HepG2 (cell line): Measurements from ENCODE around the gene ANKS3. TPM values are rescaled to one million over a fixed set of nuclear protein-coding genes. Genes with fewer than 3 reads are reported as not detected.

Experiments
- ATAC-seq: fragments of 200-7000 bp; cut with Tn5 transposase; 3 replicates; pipeline ENCODE4 v1.9.1; 2020; ENCODE audit warnings: mild to moderate bottlenecking, moderate library complexity
- BruUV-seq: library from RNA; stranded (reverse); fragments of 400-500 nt; replicated peaks from 2 replicates; lab custom pipeline; 2021; lab: Mats Ljungman, UMichigan
- CTCF ChIA-PET: fragments of 300-600 bp; formaldehyde crosslinking; extraction: SDS; loops from one replicate; lab custom pipeline; 2021; ENCODE audit warnings: low total read pairs, inconsistent platforms, low intra/inter-chr PET ratio; lab: Yijun Ruan, JAX
- POLR2A ChIA-PET: fragments of 350-600 bp; sonication (Branson Sonifier 250); formaldehyde crosslinking; loops from one replicate; lab custom pipeline; 2020; ENCODE audit warnings: antibody characterized with exemption, inconsistent platforms; lab: Yijun Ruan, JAX
- DNase-seq: peaks from one replicate; pipeline ENCODE4 v3.0.0-alpha.2; 2015; ENCODE audit warnings: low spot score
- FAIRE-seq: peaks from 3 replicates; lab custom pipeline; 2011; peaks lifted over from hg19 to GRCh38; lab: Jason Lieb, UNC
- H2AFZ ChIP-seq: one replicate; pipeline ENCODE4 v1.6.1; 2011; ENCODE audit warnings: low read length, inconsistent platforms
- H3K27ac ChIP-seq: fragments of 300-600 bp; 3 replicates; pipeline ENCODE4 v1.8.0; 2011; ENCODE audit warnings: mixed run types, mild to moderate bottlenecking, mixed read lengths, low read length, inconsistent platforms; ENCODE audit not compliant: insufficient read depth; ENCODE audit errors: extremely low read length
- H3K27me3 ChIP-seq, 2 experiments: fragments of 200-600 bp in 1 of 2; 2 replicates in 1 of 2; 3 replicates in 1 of 2; pipeline versions ENCODE4 v1.6.0 to v1.8.0; 2011; ENCODE audit warnings: low read length in 2 of 2, mild to moderate bottlenecking in 2 of 2, moderate library complexity in 2 of 2, inconsistent platforms in 1 of 2; ENCODE audit not compliant: insufficient read depth in 2 of 2, control insufficient read depth in 1 of 2
- H3K36me3 ChIP-seq, 2 experiments: fragments of 200-600 bp in 1 of 2; replicated peaks in 1 of 2; 2 replicates in 1 of 2; 3 replicates in 1 of 2; pipeline versions ENCODE4 v1.5.1 to v1.8.0; 2011; ENCODE audit warnings: low read length in 2 of 2, inconsistent platforms in 1 of 2; ENCODE audit not compliant: insufficient read depth in 2 of 2, control insufficient read depth in 1 of 2
- H3K4me1 ChIP-seq: 2 replicates; pipeline ENCODE4 v1.5.1; 2012; ENCODE audit warnings: low read length, inconsistent platforms; ENCODE audit not compliant: insufficient read depth
- H3K4me2 ChIP-seq: 2 replicates; pipeline ENCODE4 v1.6.0; 2011; ENCODE audit warnings: low read depth, low read length, inconsistent platforms
- H3K4me3 ChIP-seq, 3 experiments: fragments of 200-600 bp in 1 of 3; sonication (generic), shearing (Covaris generic) in 1 of 3; replicated peaks in 1 of 3; 2 replicates each; pipeline ENCODE4 v1.5.1; 2011 to 2016; ENCODE audit warnings: low read length in 3 of 3, inconsistent platforms in 2 of 3, low read depth in 2 of 3, mild to moderate bottlenecking in 2 of 3, control low read depth in 1 of 3, mixed read lengths in 1 of 3; ENCODE audit not compliant: insufficient read depth in 1 of 3
- H3K79me2 ChIP-seq: one replicate; pipeline ENCODE4 v1.6.1; 2011; ENCODE audit warnings: low read length, inconsistent platforms; ENCODE audit not compliant: insufficient read depth
- H3K9ac ChIP-seq: 2 replicates; pipeline ENCODE4 v1.6.0; 2011; ENCODE audit warnings: mild to moderate bottlenecking, low read depth, low read length, inconsistent platforms; ENCODE audit not compliant: insufficient read depth
- H3K9me3 ChIP-seq: 2 replicates; pipeline ENCODE4 v1.5.1; 2012; ENCODE audit warnings: mild to moderate bottlenecking, low read length
- H4K20me1 ChIP-seq: 2 replicates; pipeline ENCODE4 v1.6.0; 2011; ENCODE audit warnings: inconsistent platforms, mild to moderate bottlenecking, low read length, moderate library complexity; ENCODE audit not compliant: insufficient read depth
- AGO2 ChIP-seq: fragments of 200-400 bp; formaldehyde crosslinking; optimal IDR thresholded peaks from 2 replicates; pipeline ENCODE3; 2017; ENCODE audit warnings: mild to moderate bottlenecking, low read depth, low read length, moderate library complexity
- CBX1 ChIP-seq: IDR thresholded peaks from one replicate; pipeline ENCODE4 v1.6.1; 2016; ENCODE audit warnings: antibody characterized with exemption, low read depth
- DMTF1 ChIP-seq: sonication (generic); formaldehyde crosslinking; IDR thresholded peaks from 2 replicates; pipeline ENCODE4 v1.4.0; 2020; ENCODE audit warnings: mild to moderate bottlenecking, missing genetic modification reagents
- FOXC1 ChIP-seq: sonication (generic); formaldehyde crosslinking; IDR thresholded peaks from 2 replicates; pipeline ENCODE4 v1.8.0; 2022; ENCODE audit warnings: mild to moderate bottlenecking, missing genetic modification reagents, borderline replicate concordance
- KLF16 ChIP-seq, 2 experiments: sonication (generic) in 1 of 2; formaldehyde crosslinking in 1 of 2; IDR thresholded peaks; 2 replicates each; pipeline versions ENCODE4 v1.6.1 to v1.8.0; 2016 to 2023; ENCODE audit warnings: missing genetic modification reagents in 2 of 2, missing compliant biosample characterization in 1 of 2
- POLR2A ChIP-seq, 2 experiments: IDR thresholded peaks; 2 replicates each; pipeline ENCODE4 v1.6.1; 2011; ENCODE audit warnings: low read depth in 2 of 2, low read length in 2 of 2, mild to moderate bottlenecking in 1 of 2, moderate library complexity in 1 of 2; ENCODE audit not compliant: insufficient read depth in 1 of 2
- TAF1 ChIP-seq: sonication (generic); formaldehyde crosslinking; IDR thresholded peaks from 2 replicates; pipeline ENCODE4 v1.4.0; 2020; ENCODE audit warnings: missing genetic modification reagents
- TEAD2 ChIP-seq: sonication (generic); formaldehyde crosslinking; IDR thresholded peaks from 2 replicates; pipeline ENCODE4 v1.9.0; 2021; ENCODE audit warnings: missing genetic modification reagents
- TOPORS ChIP-seq: sonication (generic); formaldehyde crosslinking; IDR thresholded peaks from 2 replicates; pipeline ENCODE4 v1.8.0; 2023; ENCODE audit warnings: mild to moderate bottlenecking, missing genetic modification reagents
- ZNF317 ChIP-seq: sonication (generic); formaldehyde crosslinking; IDR thresholded peaks from 2 replicates; pipeline ENCODE4 v1.5.0; 2020; ENCODE audit warnings: mild to moderate bottlenecking, missing genetic modification reagents
- ZNF329 ChIP-seq: sonication (generic); formaldehyde crosslinking; IDR thresholded peaks from 2 replicates; pipeline ENCODE4 v1.9.0; 2021; ENCODE audit warnings: low read depth, mild to moderate bottlenecking, missing genetic modification reagents
- WGBS: methylation state at CpG from one replicate; pipeline ENCODE4 v1.1.6; 2017; ENCODE audit warnings: low lambda C conversion rate; 5-methylcytosine and 5-hydroxymethylcytosine counted together
- in situ Hi-C: cut with HindIII; loops from 2 replicates; pipeline ENCODE4 v1.10.0; 2017; ENCODE audit warnings: low pct_unique_long_range_greater_than_20kb; ENCODE audit not compliant: extremely low pct_ligation_motif_present
- intact Hi-C: fragments of 100-400 bp; cut with micrococcal nuclease; formaldehyde crosslinking; loops from one replicate; pipeline ENCODE4 v1.10.0; 2022; ENCODE audit not compliant: unreplicated experiment
- polyA plus RNA-seq, 8 experiments: library from polyadenylated mRNA; depleted of rRNA in 3 of 8; stranded (reverse) in 7 of 8; unstranded in 1 of 8; fragments of >200 nt; fragmentation: Illumina TruSeq in 4 of 8; extraction: Trizol in 4 of 8; gene quantifications; 2 replicates each; pipeline versions ENCODE4 v1.2.1 to v1.2.3, GENCODE V29; 2011 to 2016; ENCODE audit warnings: low read depth in 4 of 8, missing spikeins in 1 of 8, mixed read lengths in 1 of 8; ENCODE audit not compliant: insufficient read depth in 1 of 8
- total RNA-seq, 5 experiments: library from RNA; depleted of rRNA; stranded (reverse); fragments of >200 nt; fragmentation: Illumina TruSeq; extraction: Trizol; gene quantifications; 2 replicates each; pipeline ENCODE4 v1.2.3, GENCODE V29; 2016; ENCODE audit warnings: low read depth in 1 of 5
- TF ChIP-seq, protein P1 (sequence below): sonication (generic); formaldehyde crosslinking; IDR thresholded peaks from 2 replicates; pipeline ENCODE4 v1.4.0; 2020; ENCODE audit warnings: missing genetic modification reagents
- TF ChIP-seq, protein P2 (sequence below): IDR thresholded peaks from 2 replicates; pipeline ENCODE4 v1.6.1; 2016; ENCODE audit warnings: low read depth, borderline replicate concordance

The ANKS3 gene
- total and polyA plus RNA-seq, 2 of the 13 experiments (the other 11 are each of a cell fraction or from before 2014, with no cell fraction given), result 11.4 to 15.9 TPM

- no peak for TF ChIP-seq ZNF317 (CRISPR knock-in tag)
These were observed 44.0 kb downstream of the ANKS3 start (continued) for GRCh38 chr16:4689864-4690704.

- BruUV-seq, result no TSS peak
- Histone ChIP-seq H3K9me3 (no peaks in the 10 kb centered on the region), H3K27ac (no peak overlapping the region), H2AFZ (no peak overlapping the region), H4K20me1 (no peaks in the 10 kb centered on the region), H3K79me2 (no peaks in the 10 kb centered on the region), H3K27me3 (no peaks in the 10 kb centered on the region), H3K4me3 (no peak overlapping the region), H3K4me2 (no peak overlapping the region), H3K4me1 (peaks cover 14% of the 10 kb centered on the region), H3K9ac (no peak overlapping the region), H3K36me3 (peaks cover 16 to 25% of the 10 kb centered on the region in 2 experiments; a peak in 4 of 5 replicates)
- in situ Hi-C loops, result no loop called here
- ATAC-seq (no peak), DNase-seq (no peak), FAIRE-seq (no peak)
- intact Hi-C loops, result no loop called here
- CTCF ChIA-PET, result no interaction called here
- WGBS, result 97% methylated on average over 13 of the region's 21 CpGs
- POLR2A ChIA-PET, result no interaction called here
- TF ChIP-seq, protein P1, sequence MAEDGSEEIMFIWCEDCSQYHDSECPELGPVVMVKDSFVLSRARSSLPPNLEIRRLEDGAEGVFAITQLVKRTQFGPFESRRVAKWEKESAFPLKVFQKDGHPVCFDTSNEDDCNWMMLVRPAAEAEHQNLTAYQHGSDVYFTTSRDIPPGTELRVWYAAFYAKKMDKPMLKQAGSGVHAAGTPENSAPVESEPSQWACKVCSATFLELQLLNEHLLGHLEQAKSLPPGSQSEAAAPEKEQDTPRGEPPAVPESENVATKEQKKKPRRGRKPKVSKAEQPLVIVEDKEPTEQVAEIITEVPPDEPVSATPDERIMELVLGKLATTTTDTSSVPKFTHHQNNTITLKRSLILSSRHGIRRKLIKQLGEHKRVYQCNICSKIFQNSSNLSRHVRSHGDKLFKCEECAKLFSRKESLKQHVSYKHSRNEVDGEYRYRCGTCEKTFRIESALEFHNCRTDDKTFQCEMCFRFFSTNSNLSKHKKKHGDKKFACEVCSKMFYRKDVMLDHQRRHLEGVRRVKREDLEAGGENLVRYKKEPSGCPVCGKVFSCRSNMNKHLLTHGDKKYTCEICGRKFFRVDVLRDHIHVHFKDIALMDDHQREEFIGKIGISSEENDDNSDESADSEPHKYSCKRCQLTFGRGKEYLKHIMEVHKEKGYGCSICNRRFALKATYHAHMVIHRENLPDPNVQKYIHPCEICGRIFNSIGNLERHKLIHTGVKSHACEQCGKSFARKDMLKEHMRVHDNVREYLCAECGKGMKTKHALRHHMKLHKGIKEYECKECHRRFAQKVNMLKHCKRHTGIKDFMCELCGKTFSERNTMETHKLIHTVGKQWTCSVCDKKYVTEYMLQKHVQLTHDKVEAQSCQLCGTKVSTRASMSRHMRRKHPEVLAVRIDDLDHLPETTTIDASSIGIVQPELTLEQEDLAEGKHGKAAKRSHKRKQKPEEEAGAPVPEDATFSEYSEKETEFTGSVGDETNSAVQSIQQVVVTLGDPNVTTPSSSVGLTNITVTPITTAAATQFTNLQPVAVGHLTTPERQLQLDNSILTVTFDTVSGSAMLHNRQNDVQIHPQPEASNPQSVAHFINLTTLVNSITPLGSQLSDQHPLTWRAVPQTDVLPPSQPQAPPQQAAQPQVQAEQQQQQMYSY (CRISPR knock-in tag), result no peak
- TF ChIP-seq, protein P2, sequence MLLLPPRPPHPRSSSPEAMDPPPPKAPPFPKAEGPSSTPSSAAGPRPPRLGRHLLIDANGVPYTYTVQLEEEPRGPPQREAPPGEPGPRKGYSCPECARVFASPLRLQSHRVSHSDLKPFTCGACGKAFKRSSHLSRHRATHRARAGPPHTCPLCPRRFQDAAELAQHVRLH, result no peak
- TF ChIP-seq CBX1 (no peak), KLF16 (CRISPR knock-in tag; IDR thresholded peaks at IDR 0.05) (no peak), POLR2A (IDR thresholded peaks at IDR 0.05; ENCODE audit: insufficient read depth in 1 of 2, low read depth in 2 of 2, low read length in 2 of 2) (0 out of 4 replicates have a peak, but pooled peaks of 1 of the 2 experiments have one; percentile 1), TAF1 (CRISPR knock-in tag) (no peak), ZNF329 (CRISPR knock-in tag) (no peak), DMTF1 (CRISPR knock-in tag) (no peak), TEAD2 (no peak), AGO2 (peak; percentile 63), TOPORS (CRISPR knock-in tag) (no peak), FOXC1 (CRISPR knock-in tag) (no peak)
These were observed 44.9 kb downstream of the ANKS3 start for GRCh38 chr16:4689091-4689671.
